ENCODE results near the gene SLC49A4. TPM values are rescaled to one million over a fixed set of nuclear protein-coding genes. Genes with fewer than 3 reads are reported as not detected.

SLC49A4 gene
- total RNA-seq, 3 donors from 2014 or later (not counting 1 experiment from before 2014, with no cell fraction given): 5.6 to 8.0 (median 7.5) TPM

GRCh38 chr3:122886946-122887345, 92.1 kb downstream of the SLC49A4 start:
- no peak overlapping the region for H3K4me3 Mint-ChIP-seq
- H3K36me3 Mint-ChIP-seq: no peaks in the 10 kb centered on the region
- Histone ChIP-seq H3K4me1 (ENCODE audit: control insufficient read depth, insufficient read depth, low read length) (no peaks in the 10 kb centered on the region), H3K27me3 (ENCODE audit: control insufficient read depth, insufficient read depth, low read length) (no peaks in the 10 kb centered on the region), H3K4me3 (ENCODE audit: low read length) (no peak overlapping the region), H3K36me3 (ENCODE audit: control insufficient read depth, insufficient read depth, low read length) (no peaks in the 10 kb centered on the region), H3K27ac (ENCODE audit: low read length) (no peak overlapping the region), H3K9me3 (ENCODE audit: control insufficient read depth, insufficient read depth, low read length) (no peaks in the 10 kb centered on the region)
- ATAC-seq (no peak), DNase-seq (no peak)
- no peaks in the 10 kb centered on the region for H3K27me3 Mint-ChIP-seq (ENCODE audit: low read depth in 2 of 2)
- TF ChIP-seq, protein P1, sequence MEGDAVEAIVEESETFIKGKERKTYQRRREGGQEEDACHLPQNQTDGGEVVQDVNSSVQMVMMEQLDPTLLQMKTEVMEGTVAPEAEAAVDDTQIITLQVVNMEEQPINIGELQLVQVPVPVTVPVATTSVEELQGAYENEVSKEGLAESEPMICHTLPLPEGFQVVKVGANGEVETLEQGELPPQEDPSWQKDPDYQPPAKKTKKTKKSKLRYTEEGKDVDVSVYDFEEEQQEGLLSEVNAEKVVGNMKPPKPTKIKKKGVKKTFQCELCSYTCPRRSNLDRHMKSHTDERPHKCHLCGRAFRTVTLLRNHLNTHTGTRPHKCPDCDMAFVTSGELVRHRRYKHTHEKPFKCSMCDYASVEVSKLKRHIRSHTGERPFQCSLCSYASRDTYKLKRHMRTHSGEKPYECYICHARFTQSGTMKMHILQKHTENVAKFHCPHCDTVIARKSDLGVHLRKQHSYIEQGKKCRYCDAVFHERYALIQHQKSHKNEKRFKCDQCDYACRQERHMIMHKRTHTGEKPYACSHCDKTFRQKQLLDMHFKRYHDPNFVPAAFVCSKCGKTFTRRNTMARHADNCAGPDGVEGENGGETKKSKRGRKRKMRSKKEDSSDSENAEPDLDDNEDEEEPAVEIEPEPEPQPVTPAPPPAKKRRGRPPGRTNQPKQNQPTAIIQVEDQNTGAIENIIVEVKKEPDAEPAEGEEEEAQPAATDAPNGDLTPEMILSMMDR (IDR thresholded peaks at IDR 0.05): no peak
- H3K4me1 Mint-ChIP-seq: peaks cover 0 to 3% of the 10 kb centered on the region in 2 donors
- intact Hi-C loops (cut with micrococcal nuclease): no loop called here
- 52% methylated on average over 4 of the region's 4 CpGs for WGBS (ENCODE audit: insufficient coverage)
- H3K9me3 Mint-ChIP-seq: no peaks in the 10 kb centered on the region
- no peak overlapping the region for H3K27ac Mint-ChIP-seq

DNA sequence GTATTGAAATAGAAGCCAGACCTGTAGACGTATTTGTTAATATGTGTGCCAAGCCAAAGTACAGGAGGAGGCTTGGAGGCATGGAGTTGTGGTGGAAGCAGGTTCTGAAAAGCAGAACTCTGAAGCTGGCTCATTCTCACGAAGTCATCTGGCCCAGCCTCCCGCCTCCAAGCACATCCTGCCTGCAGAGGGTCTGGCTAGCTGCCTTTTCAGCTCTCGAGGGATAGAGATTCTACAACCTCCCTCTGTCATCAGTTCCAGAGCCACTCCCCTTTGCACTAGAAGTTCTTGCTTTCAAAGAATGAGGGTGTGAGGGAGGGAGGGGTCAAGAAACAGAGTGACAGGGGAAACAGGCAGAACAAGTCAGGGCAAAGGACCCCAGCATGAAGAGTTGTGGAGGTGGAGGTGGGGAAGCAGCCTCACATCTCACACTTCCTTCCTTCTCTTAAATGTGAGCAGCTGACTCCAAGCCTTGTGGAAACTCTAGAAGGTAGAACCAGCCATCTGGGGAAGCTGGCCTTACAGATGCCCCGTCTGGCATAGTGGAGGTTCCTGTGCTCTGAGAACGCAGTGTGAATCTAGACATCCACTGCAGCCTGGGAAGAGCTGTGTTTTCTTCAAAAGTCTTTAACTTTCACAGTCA, 95.3 kb downstream of the SLC49A4 start:
- no peak overlapping the region for H3K27ac ChIP-seq (ENCODE audit: low read length)
- H3K36me3 ChIP-seq (ENCODE audit: control insufficient read depth, insufficient read depth, low read length): no peaks in the 10 kb centered on the region
- TF ChIP-seq, protein P1 (IDR thresholded peaks at IDR 0.05): no peak
- no peak overlapping the region for H3K4me3 ChIP-seq (ENCODE audit: low read length)
- no peaks in the 10 kb centered on the region for H3K27me3 ChIP-seq (ENCODE audit: control insufficient read depth, insufficient read depth, low read length)
- no peaks in the 10 kb centered on the region for H3K9me3 ChIP-seq (ENCODE audit: control insufficient read depth, insufficient read depth, low read length)
- intact Hi-C loops (cut with micrococcal nuclease): no loop called here
- Mint-ChIP-seq H3K4me1 (peaks cover 5 to 10% of the 10 kb centered on the region in 2 donors), H3K27me3 (ENCODE audit: low read depth in 2 of 2) (no peaks in the 10 kb centered on the region), H3K27ac (peak overlapping the region in 1 of 2 donors; percentile 6), H3K9me3 (no peaks in the 10 kb centered on the region), H3K4me3 (no peak overlapping the region), H3K36me3 (no peaks in the 10 kb centered on the region)
- H3K4me1 ChIP-seq (ENCODE audit: control insufficient read depth, insufficient read depth, low read length): no peaks in the 10 kb centered on the region
- ATAC-seq (no peak), DNase-seq (peak in 1 of 2 donors; percentile 5)
- WGBS (ENCODE audit: insufficient coverage): 29% methylated on average over 5 of the region's 6 CpGs

- H3K27me3 ChIP-seq (ENCODE audit: control insufficient read depth, insufficient read depth, low read length): no peaks in the 10 kb centered on the region
- DNase-seq: no peak
- WGBS (ENCODE audit: insufficient coverage): 93% methylated on average over 4 of the region's 4 CpGs
- no peak overlapping the region for H3K27ac ChIP-seq (ENCODE audit: low read length)
- Mint-ChIP-seq H3K27me3 (ENCODE audit: low read depth in 2 of 2) (no peaks in the 10 kb centered on the region), H3K9me3 (no peaks in the 10 kb centered on the region), H3K4me1 (peaks cover 5 to 10% of the 10 kb centered on the region in 2 donors), H3K36me3 (no peaks in the 10 kb centered on the region), H3K27ac (peak overlapping the region in 1 of 2 donors; percentile 6), H3K4me3 (no peak overlapping the region)
- no peak for ATAC-seq
- H3K36me3 ChIP-seq (ENCODE audit: control insufficient read depth, insufficient read depth, low read length): no peaks in the 10 kb centered on the region
- no peaks in the 10 kb centered on the region for H3K9me3 ChIP-seq (ENCODE audit: control insufficient read depth, insufficient read depth, low read length)
- TF ChIP-seq, protein P1 (IDR thresholded peaks at IDR 0.05): no peak
- intact Hi-C loops (cut with micrococcal nuclease): no loop called here
- no peak overlapping the region for H3K4me3 ChIP-seq (ENCODE audit: low read length)
- H3K4me1 ChIP-seq (ENCODE audit: control insufficient read depth, insufficient read depth, low read length): no peaks in the 10 kb centered on the region
Measured at GRCh38 chr3:122890720-122891220, 95.9 kb downstream of the SLC49A4 start.

Data from natural killer cell (primary cell).